Vagina (tissue), 2 donors: Measurements from ENCODE around the gene ZNF14. TPM values are rescaled to one million over a fixed set of nuclear protein-coding genes. Genes with fewer than 3 reads are reported as not detected.
"Not testable (repeated sequence)": the region's sequence is repeated elsewhere in the genome, so short reads cannot be mapped to it uniquely, and the experiment has no call there.

Source experiments
- DNase-seq, 2 donors: peaks; one replicate each; pipeline ENCODE4 v3.0.0-alpha.2; 2017; ENCODE audit errors: extremely low spot score in 2 of 2
- H3K27ac ChIP-seq: fragments of 200-600 bp; sonication (generic); one replicate; pipeline ENCODE4 v1.5.1; 2019
- H3K27me3 ChIP-seq: fragments of 200-600 bp; sonication (generic); one replicate; pipeline ENCODE4 v1.5.1; 2019
- H3K36me3 ChIP-seq, 2 donors: fragments of 200-600 bp; sonication (generic); one replicate each; pipeline ENCODE4 v1.5.1; 2017 to 2019
- H3K4me1 ChIP-seq: fragments of 200-600 bp; sonication (generic); one replicate; pipeline ENCODE4 v1.5.1; 2019
- H3K4me3 ChIP-seq, 2 donors: fragments of 200-600 bp; sonication (generic); 1 replicate in 1 of 2; 2 replicates in 1 of 2; pipeline ENCODE4 v1.5.1; 2016 to 2019
- H3K9me3 ChIP-seq: fragments of 200-600 bp; sonication (generic); one replicate; pipeline ENCODE4 v1.5.1; 2019
- CTCF ChIP-seq, 3 experiments: fragments of 450-650 bp in 2 of 3; fragments of 200-600 bp in 1 of 3; sonication (generic) in 1 of 3; IDR thresholded peaks; one replicate each; pipeline ENCODE4 v1.5.1; 2017 to 2019; ENCODE audit warnings: antibody characterized with exemption in 3 of 3, mild to moderate bottlenecking in 2 of 3, moderate library complexity in 2 of 3
- POLR2A ChIP-seq, 2 donors: fragments of 450-650 bp; IDR thresholded peaks; one replicate each; pipeline ENCODE4 v1.6.1; 2017; ENCODE audit warnings: antibody characterized with exemption in 2 of 2, mild to moderate bottlenecking in 2 of 2, moderate library complexity in 2 of 2
- POLR2AphosphoS5 ChIP-seq, 2 donors: sonication (generic); formaldehyde crosslinking; IDR thresholded peaks; one replicate each; pipeline ENCODE4 v1.9.0; 2017; ENCODE audit warnings: antibody characterized with exemption in 2 of 2, mild to moderate bottlenecking in 2 of 2, low read depth in 1 of 2; ENCODE audit not compliant: insufficient read depth in 1 of 2
- intact Hi-C: fragments of 100-400 bp; cut with DNase I; formaldehyde crosslinking; loops from one replicate; pipeline ENCODE4 v1.15.1; 2023
- total RNA-seq: library from RNA; depleted of rRNA; stranded (reverse); fragments of >200 nt; gene quantifications from one replicate; pipeline ENCODE4 v1.2.3, GENCODE V29; 2016

Gene ZNF14
- total RNA-seq, 1 donor from 2014 or later, result 5.4 TPM

GRCh38 chr19:19668230-19669012 lies 64.5 kb downstream of the ZNF14 start, which contains the start of gene ZNF101:
TSS of gene ZNF101 (plus strand) at chr19:19668839. CDS start at chr19:19668964, 125 bp downstream.
- TF ChIP-seq POLR2A (IDR thresholded peaks at IDR 0.05) (no peak), CTCF (IDR thresholded peaks at IDR 0.05) (no peak), POLR2AphosphoS5 (IDR thresholded peaks at IDR 0.05; ENCODE audit: insufficient read depth in 1 of 2, low read depth in 1 of 2) (peak; percentile 72 to 84)
- Histone ChIP-seq H3K27ac (peak within 1 kb of the TSS; percentile 64), H3K36me3 (peaks cover 0 to 8% of the 10 kb centered on the region in 2 donors), H3K9me3 (no peaks in the 10 kb centered on the region), H3K4me1 (peaks cover 31% of the 10 kb centered on the region), H3K27me3 (no peaks in the 10 kb centered on the region), H3K4me3 (peak within 1 kb of the TSS; percentile 80 to 87)
- peak in 1 of 2 donors; percentile 96 for DNase-seq
- intact Hi-C loops, result no loop called here

- H3K9me3 ChIP-seq, DNase-seq, H3K27ac ChIP-seq, H3K4me3 ChIP-seq, intact Hi-C loops, H3K36me3 ChIP-seq, H3K27me3 ChIP-seq: not testable (repeated sequence)
- peaks cover 53% of the 10 kb centered on the region for H3K4me1 ChIP-seq
Measured at GRCh38 chr19:19665420-19665948, 67.4 kb downstream of the ZNF14 start.

GRCh38 chr19:19663256-19664120 lies 69.4 kb downstream of the ZNF14 start, which contains the start of gene ATP13A1:
TSS of gene ATP13A1 (minus strand) at chr19:19663676. CDS start at chr19:19663666, 10 bp downstream.
- Histone ChIP-seq H3K9me3 (no peaks in the 10 kb centered on the region), H3K4me3 (peak within 1 kb of the TSS; percentile 96 to 99), H3K27me3 (no peaks in the 10 kb centered on the region), H3K27ac (peak within 1 kb of the TSS; percentile 85), H3K4me1 (peaks cover 44% of the 10 kb centered on the region), H3K36me3 (peaks cover 0 to 9% of the 10 kb centered on the region in 2 donors)
- peak in 1 of 2 donors; percentile 98 for DNase-seq
- intact Hi-C loops, result no loop called here
- TF ChIP-seq POLR2A (IDR thresholded peaks at IDR 0.05) (no peak), POLR2AphosphoS5 (IDR thresholded peaks at IDR 0.05; ENCODE audit: insufficient read depth in 1 of 2, low read depth in 1 of 2) (peak; percentile 88 to 90)

- TF ChIP-seq POLR2A (IDR thresholded peaks at IDR 0.05) (no peak), POLR2AphosphoS5 (IDR thresholded peaks at IDR 0.05; ENCODE audit: insufficient read depth in 1 of 2, low read depth in 1 of 2) (no peak), CTCF (IDR thresholded peaks at IDR 0.05) (no peak)
- peak overlapping the region; percentile 85 for H3K27ac ChIP-seq
- H3K27me3 ChIP-seq, result no peaks in the 10 kb centered on the region
- no peak for DNase-seq
- peaks cover 0 to 15% of the 10 kb centered on the region in 2 donors for H3K36me3 ChIP-seq
- no peaks in the 10 kb centered on the region for H3K9me3 ChIP-seq
- H3K4me3 ChIP-seq, result peak overlapping the region; percentile 96 to 99
- intact Hi-C loops, result no loop called here
- H3K4me1 ChIP-seq, result peaks cover 38% of the 10 kb centered on the region
Measured at GRCh38 chr19:19662871-19663255, 70.0 kb downstream of the ZNF14 start.

GRCh38 chr19:19662344-19662743 lies 70.6 kb downstream of the ZNF14 start:
- intact Hi-C loops, result no loop called here
- Histone ChIP-seq H3K9me3 (no peaks in the 10 kb centered on the region), H3K4me3 (peak overlapping the region; percentile 96 to 99), H3K4me1 (peaks cover 33% of the 10 kb centered on the region), H3K27ac (no peak overlapping the region), H3K36me3 (peaks cover 0 to 21% of the 10 kb centered on the region in 2 donors), H3K27me3 (no peaks in the 10 kb centered on the region)
- TF ChIP-seq POLR2AphosphoS5 (IDR thresholded peaks at IDR 0.05; ENCODE audit: insufficient read depth in 1 of 2, low read depth in 1 of 2) (no peak), POLR2A (IDR thresholded peaks at IDR 0.05) (no peak), CTCF (IDR thresholded peaks at IDR 0.05) (no peak)
- no peak for DNase-seq
